Activated CD4-positive, alpha-beta T cell treated with anti-CD3 and anti-CD28 coated beads, Interleukin-2, Interleukin-4, amounts not matched to agents 100 ng/mL and 50 ng/mL, durations not matched to agents 16 hours and 8 hours (primary cell): ENCODE data around the gene VN1R5.

Source experiments
- DNase-seq: peaks from one replicate; pipeline ENCODE4 v3.0.0-alpha.2; 2020; ENCODE audit warnings: low spot score

The VN1R5 gene

GRCh38 chr1:247301176-247301540, 45.3 kb downstream of the VN1R5 start:
- DNase-seq: no peak

GRCh38 chr1:247303216-247303615, 47.3 kb downstream of the VN1R5 start:
- no peak for DNase-seq

- DNase-seq: no peak
Observed at GRCh38 chr1:247304031-247304430, 48.2 kb downstream of the VN1R5 start.
